NK-92 (cell line): ENCODE data around the gene ZDHHC19.
"Not testable (repeated sequence)": the region's sequence is repeated elsewhere in the genome, so short reads cannot be mapped to it uniquely, and the experiment has no call there.

Experiments used
- DNase-seq: peaks from one replicate; lab custom pipeline; 2025; ENCODE audit not compliant: unreplicated experiment; lab: John Stamatoyannopoulos, UW

Gene ZDHHC19

DNA sequence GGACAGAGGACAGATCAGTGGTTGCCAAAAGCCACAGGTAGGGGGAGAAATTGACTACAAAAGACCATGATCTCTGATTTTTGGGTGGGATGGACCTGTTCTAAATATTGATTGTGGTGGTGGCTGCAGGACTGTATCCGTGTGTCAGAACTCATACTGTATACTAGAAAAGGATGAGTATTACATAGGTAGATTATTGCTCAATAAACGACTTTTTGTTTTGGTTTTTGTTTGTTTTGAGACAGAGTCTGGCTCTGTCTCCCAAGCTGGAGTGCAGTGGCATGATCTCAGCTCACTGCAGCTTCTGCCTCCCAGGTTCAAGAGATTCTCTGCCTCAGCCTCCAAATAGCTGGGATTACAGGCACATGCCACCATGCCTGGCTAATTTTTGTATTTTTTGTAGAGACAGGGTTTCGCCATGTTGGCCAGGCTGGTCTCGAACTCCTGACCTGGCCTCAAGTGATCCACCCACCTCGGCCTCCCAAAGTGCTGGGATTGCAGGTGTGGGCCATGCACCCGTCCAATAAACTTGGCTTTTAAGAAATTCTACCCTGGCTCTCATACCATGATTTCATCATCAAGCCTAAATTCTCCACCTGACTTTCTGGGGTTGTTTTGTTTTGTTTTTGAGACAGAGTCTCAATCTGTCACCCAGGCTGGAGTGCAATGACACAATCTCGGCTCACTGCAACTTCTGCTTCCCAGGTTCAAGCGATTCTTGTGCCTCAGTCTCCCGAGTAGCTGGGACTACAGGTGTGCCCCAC is 5.6 kb downstream of the ZDHHC19 start:
- DNase-seq, result not testable (repeated sequence)

DNA sequence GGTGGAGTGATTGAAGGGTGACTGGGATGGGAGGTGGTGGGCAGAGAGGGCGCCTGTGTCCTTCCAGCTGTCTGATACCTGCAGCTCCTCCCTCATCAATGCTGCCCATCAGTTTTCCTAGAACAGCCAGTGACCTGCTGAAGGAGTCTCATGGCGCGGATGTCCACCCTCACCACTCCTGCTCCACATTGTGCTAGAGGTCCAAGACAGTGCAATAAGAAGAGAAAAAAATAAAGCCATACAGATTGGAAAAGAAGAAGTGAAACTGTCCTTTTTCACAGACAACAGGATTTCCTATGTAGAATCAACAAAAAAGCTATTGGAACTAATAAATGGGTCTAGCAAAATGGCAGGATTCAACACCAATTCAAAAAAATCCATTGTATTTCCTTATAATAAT is 7.4 kb downstream of the ZDHHC19 start:
- no peak for DNase-seq

DNA sequence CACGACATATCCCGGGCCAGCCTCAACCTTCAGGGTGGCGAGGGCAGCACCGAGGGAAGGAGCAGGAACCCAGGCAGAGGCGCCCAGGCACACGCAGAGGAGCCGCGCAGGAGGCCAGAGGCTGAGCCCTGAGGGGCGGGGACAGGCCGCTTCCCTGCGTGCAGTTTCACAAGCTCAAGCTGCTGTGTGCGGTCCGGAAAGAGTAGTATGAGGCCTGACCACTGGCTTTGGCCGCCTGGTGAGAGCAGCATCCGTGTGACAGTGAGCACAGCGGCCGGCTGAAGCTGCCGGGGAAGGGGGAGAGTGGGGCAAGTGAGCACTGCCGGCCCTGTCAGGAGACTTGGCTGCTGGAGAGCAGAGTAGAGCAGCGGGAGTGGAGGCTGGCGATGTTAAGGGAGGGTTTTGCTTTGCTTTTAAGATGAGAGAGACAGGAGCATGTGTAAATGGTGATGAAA is 8.7 kb downstream of the ZDHHC19 start:
- DNase-seq, result no peak

DNA sequence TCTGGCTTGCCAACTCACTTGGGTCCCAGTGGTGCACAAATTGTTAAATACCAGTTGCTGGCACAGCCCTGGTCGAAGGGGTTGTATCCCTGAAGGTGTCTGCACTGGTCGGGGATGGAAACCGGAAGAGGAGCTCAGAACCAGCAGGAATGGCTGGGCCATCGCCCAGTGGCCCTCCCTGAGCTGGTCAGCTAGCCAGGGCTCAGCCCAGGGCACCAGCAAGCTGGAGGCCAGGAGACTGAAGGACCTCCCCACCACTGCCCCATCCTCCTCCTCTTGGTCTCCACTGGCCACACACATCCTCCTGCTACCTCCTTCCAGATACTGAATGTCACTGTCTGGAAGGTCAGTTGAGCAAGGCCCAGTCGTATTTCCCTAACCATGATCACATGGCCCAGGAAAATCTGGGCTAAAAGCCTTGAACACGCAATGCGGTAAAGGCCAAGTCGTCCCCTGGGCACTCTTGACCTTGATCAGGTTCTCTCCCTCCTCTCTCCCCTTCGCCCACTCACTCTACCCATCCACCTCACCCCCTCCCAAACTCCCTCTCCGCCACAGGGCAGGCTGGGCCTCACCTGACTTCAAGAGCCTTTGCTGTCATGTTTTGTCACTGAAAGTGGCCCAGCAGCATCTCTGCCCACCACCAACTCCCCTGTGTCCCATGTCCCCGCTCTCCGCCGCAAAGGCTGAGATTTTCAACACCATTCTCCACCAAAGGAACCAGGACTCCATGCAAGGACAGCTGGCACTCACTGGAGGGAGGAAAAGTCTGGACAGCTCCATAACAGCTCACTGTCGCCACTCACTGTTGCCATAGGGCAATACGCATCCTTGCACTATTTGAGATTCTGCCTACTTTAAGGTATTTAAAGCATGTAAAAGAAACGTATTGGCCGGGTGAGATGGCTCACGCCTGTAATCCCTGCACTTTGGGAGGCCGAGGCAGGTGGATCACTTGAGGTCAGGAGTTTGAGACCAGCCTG is 12.1 kb downstream of the ZDHHC19 start:
- no peak for DNase-seq

DNA sequence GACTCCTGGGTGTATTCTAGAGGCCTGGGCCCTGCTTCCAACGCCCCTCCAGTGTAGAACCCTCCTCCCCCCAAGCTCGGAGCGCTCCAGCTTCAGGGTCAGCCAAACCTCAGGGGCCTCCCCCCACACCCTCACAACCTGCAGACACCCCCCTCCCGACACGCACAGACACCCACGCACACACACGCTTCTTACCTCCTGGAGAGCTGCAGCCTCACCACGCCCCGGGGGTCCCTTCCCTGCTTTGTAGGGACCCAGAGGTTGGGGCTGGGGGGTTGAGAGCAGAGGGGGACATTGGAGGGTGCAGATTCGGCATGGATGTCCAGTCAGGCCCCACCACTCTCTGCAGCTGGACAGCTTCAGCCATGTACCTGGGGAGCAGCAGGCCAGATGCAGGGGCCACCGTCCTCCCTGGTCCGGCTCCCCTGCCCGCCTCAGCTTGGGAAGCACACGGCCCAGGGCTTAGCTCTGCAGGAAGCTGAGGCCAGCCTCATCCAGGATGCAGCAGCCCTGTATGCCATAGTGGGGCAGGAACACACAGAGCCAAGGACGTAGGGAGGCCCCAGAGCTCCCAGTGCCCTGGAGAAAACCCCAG is 13.0 kb downstream of the ZDHHC19 start:
- DNase-seq, result no peak

DNA sequence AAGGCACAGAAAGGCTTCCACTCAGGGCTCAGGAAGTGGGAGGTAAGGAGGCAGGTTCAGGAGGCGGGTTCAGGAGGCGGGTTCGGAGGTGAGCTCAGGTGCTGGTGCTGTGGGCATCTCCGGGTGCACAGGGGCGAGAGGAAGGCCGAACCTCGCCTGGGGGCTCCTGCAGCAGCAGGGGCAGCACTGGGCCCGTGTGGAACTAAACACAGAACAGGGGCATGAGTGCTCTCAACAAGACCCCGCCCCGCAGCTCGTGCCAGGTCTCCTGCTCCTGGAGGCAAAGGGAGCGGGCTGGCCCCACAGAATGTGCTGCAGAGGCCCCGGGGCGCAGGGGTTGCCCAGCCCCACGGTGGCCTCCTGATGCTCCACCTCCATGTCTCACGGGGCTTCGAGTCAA is 13.7 kb downstream of the ZDHHC19 start:
- no peak for DNase-seq

DNA sequence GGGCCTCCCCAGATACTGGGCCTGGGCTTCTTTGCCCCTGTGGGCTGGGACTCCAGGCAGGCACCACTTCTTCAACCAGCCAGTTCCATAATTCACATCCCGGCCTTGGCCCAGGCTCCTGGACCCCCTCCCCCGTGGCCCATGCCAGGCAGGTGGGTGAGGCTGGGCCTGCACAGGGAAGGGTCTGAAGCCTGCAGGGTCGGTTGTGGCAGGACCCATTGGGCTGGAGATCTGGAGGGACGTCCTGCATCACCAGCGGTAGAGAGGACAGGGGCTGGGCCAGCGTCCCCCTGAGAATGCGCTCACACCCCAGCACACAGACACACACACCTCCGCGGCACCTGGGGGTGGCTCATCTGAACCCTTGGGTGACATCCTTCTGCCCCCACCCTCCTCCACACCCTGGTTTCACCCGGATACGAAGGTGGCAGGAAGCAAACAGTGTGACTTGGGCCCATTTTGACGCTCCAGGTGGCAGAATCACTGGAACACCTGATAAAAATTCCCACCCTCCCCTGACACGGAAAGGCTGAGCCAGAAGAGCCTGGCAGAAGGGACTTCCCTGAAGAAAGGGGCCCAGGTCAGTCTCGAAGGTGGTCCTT is 15.4 kb downstream of the ZDHHC19 start:
- no peak for DNase-seq

DNA sequence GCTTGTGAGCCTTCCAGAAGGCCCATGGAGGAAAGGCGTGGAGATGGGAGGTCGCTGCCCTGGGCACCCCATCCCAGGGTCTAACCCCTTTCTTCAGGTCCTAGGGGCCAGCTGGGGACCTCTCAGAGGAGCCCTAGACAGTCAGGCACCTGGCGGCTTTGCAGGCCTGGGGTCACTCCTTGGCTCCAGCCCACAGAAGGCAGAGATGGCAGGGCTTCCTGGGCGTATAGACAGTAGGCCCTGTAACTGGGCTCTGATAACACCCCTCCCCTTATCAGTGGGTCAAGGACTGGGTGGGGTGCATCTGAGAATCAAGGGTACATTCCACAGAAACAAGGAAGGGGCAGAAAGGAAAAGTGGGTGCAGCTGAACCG is 16.7 kb downstream of the ZDHHC19 start:
- DNase-seq, result no peak

DNA sequence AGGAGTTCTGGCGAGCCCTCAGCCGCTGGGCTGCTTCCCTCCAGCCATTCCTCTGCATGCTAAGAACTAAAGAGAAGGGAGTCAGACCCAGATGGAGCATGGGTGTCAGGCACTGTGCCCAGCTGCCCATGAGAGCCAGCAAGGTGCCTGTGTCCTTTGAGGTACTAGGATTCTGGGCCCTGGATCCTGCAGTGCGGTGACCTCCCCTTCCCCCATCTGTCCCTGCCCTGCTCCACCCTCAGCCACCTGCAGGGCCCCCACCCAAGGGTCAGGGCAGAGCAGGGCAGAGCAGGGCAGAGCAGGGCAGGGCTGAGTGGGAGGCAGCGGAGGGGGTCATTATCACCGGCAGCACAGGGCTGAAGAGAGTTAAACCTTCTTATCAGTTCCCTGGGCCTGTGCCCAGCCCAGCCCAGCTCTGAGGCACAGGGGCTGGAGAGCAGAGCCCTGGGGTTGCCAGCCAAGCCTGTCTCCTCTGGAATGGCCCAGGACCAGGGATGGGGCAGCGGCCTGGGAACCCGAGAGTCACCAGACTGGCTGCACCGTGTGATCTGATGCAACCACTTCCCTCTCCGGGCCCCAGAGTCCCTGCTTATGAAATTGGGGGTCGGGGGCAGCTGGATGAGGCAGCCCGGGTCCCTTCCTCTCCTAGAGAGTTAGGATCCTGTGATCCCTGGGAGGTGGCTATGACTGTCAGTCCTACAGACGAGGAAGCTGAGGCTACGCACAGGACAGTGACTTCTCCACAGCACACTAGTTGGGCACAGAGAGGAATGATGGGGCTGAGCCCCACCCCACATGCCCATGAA is 17.3 kb downstream of the ZDHHC19 start:
- DNase-seq, result no peak

DNA sequence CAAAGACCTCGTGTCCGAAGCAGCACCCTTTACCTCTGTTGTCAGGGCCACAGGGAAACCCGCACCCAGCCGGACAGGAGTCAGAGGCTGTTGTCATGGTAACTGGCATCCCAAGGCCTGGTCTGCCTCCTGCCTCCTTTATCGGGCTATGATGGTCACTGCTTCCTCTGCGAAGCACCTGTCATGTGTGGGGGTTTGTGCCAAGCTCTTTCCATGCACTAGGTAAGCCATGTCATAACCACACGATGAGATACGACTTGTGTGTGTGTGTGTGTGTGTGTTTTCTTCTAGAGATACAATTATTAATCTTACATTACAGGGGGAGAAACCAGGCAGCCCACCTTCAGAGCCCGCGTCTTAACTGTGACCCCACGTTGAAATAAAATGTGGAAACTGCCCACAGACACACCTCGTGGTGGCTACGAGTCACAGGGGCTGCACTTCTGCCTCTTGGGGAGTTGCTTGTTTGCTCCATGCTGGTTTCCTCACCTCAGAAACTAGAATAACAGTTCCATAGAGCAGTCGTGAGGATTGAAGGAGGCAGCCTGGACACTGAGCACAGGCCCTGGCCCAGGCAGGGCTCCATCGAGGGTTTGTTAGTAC is 18.0 kb downstream of the ZDHHC19 start:
- DNase-seq, result no peak

DNA sequence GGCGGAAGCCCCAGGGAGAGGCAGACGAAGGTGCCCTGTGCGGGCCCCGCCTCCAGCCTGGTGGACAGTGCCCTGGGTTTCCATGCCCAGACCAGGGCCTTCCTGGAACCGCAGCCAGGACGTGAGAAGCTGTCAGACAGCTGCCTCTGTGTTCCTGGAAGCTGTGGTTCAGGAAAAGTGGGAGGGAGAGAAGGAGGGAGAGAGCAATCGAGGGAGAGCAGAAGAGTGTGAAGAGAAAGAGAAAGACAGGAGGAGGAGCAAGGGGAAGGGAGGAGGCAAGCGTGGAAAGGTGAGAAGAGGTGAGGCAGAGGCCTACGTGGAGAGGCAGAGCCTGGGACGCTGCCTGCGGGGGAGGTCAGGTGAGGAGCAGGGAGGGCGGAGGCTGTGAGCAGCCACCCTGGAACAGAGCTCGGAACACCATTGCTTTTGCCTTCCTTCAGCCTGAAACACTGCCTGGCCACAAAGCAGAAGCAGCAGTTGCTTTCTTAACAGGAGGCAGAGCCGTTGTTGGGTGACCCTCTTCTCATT is 18.6 kb downstream of the ZDHHC19 start:
- DNase-seq, result no peak

DNA sequence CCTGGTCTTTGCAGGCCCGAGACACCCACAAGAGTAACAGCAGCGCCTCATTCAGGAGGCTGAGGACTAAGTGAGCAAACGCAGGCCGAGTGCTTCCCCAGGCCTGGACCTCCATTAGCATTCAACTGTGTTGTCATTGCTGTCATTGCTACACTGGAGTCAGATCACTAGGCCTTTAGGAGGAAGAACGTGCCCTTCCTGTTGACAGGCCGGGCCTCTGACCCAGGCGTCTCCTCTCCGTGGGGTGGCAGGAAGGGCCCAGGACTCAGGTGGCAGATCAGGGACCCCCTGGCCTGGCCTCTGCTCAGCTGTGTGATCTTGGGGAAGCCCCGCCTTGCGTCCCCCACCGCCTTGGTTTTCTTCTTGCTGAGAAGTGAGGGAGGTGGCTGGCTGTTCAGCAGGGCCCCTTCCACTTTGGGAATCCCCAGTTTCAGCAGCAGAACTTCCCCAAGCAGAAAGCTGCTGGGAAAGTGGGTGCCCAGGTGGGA is 19.1 kb downstream of the ZDHHC19 start:
- no peak for DNase-seq

DNA sequence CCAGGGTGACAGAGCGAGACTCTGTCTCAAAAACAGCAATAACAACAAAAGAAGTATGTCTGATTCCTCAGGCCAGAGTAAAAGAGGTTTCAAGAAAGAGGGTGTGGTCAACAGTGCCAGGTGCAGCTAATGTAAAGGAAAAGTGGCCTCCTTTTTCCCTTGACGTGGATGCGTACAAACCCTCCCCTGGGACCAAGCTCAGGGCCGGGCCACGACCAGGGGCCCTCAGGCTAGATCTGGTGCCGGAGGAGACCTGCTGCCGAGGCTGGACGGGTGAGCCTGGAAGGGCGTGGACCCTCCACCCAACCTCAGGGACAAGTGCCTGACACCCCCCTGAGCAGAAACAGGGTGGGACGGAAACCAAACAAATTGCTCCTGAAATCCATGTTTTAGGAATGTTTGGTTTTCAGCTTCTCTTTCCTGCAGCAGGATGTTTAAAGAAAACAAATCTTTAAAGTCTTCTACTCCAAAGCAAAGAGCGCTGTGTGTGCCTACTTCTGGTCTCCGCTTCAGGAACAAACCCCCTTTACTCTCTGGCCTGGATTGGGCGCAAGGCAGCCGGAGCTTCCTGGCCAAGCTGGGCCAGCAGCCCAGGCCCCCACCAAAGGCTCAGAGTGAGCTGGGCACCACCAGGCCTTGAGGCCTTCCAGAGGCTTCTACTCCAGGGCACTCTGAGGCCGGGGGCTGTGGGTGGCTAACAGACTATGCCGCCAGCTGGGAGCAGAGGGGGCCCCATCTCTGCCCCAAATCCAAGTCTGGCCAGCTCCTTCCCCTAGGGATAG is 21.4 kb downstream of the ZDHHC19 start:
- no peak for DNase-seq

DNA sequence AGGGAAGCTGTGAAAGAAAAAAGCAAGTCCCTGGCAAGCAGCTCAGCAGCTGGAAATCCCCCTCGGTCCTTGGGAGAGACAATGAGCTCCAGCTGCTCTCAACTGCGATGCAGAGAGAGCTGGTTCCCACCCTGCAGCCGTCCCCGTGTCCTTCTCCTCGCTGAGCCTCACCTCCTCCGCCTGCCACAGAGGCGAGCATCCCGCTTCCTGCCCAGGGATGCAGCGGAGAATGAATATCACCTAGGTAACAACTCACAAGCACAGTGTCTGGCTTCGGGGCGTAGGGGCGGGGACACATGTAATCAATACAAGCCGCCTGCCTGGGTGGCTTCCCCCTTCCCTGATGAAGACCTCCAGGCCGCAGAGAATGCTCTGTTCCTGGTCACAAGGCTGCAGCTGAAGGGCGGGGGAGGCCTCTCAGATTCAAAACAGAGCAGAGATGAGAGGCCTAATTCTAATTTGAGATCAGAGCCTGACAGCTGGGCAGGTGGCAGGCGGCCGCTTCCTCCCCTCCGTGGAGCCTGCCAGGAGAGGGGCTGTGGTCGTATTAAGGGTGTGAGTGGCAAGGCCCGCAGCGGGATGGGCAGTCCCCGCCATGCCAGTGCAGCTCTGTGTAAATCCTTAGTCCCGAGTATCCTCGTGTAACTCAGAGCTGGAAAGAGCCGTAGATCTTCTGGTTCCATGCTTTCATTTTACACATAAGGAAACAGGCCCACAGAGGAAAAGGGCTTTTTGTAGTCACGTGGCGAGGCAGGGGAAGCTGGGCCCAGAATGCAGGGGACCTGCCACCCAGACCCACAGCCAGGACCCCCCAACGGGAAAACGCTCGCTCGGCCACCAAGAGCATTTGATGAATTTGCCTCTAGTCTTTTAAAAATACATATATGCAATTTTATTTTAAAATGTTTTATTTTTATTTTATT is 24.3 kb downstream of the ZDHHC19 start:
- no peak for DNase-seq

DNA sequence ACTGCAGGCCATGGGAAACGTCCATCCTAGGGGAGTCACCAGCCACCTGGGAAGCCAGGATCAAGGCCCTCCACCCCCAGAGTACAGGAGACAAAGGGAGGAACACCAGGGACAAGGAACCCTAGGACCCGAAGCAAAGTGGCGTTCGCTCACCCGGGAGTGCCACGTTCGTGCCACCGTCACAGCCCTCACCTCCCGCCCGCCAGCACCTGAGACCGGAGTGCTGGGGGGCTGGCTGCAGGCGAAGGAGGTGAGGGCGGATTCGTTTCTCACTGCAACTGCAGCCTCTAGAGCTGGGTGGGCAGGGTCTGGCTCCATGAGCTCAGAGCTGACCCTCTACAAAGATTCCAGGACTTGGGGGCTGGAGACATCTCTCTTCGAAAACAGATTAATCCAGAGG is 26.3 kb downstream of the ZDHHC19 start:
- no peak for DNase-seq

DNA sequence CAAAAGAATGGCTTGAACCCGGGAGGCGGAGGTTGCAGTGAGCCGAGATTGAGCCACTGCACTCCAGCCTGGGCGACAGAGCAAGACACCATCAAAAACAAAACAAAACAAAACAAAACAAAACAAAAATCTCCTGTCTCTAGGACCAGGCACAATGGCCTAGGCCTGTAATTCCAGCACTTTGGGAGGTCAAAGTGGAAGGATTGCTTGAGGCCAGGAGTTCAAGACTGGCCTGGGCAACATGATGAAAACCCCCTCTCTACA is 27.1 kb downstream of the ZDHHC19 start:
- not testable (repeated sequence) for DNase-seq

DNA sequence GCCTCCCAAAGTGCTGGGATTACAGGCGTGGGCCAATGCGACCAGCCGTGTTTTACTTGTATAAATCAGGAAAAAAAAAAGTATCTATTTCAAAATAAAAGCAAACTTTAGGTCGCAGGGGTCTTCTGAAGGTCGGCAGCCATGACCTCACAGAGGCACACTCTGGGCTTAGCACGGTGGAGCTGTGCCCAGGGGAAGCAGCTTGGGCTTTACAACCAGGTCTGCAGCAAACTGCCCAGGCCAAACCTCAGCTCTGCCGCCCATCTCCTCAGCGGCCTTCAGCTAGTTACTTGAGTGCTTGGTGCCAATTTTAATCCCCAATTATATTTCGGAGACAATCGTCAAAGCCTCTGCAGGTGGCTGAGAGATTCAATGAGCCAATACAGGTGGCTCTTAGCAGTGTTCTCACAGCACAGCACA is 30.1 kb downstream of the ZDHHC19 start:
- DNase-seq, result no peak

DNA sequence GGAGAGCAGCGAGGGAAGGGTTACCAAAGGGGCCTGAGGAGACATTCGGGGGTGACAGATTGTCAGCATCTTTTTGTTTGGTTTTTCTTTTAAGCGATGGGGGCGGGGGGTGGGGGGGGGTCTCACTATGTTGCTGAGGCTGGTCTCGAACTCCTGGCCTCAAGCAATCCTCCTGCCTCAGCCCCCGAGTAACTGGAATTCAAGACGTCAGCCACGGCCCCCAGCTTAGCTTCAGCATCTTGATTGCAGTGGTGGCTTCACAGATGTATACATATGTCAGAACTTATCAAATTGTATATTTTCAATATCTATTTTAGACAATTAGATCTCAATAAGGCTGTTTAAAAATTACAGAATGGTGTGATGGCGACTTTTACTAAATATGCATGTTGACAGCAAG is 30.9 kb downstream of the ZDHHC19 start:
- DNase-seq, result no peak
